Measurements from ENCODE around the gene PGAP6. TPM values are rescaled to one million over a fixed set of nuclear protein-coding genes. Genes with fewer than 3 reads are reported as not detected.
A peak's percentile ranks its signal among the peaks of the same experiment; 100 is the strongest.

The PGAP6 gene
- total and polyA plus RNA-seq, 2 of the 13 experiments (the other 11 are each of a cell fraction or from before 2014, with no cell fraction given) = 52.7 to 136 TPM

DNA sequence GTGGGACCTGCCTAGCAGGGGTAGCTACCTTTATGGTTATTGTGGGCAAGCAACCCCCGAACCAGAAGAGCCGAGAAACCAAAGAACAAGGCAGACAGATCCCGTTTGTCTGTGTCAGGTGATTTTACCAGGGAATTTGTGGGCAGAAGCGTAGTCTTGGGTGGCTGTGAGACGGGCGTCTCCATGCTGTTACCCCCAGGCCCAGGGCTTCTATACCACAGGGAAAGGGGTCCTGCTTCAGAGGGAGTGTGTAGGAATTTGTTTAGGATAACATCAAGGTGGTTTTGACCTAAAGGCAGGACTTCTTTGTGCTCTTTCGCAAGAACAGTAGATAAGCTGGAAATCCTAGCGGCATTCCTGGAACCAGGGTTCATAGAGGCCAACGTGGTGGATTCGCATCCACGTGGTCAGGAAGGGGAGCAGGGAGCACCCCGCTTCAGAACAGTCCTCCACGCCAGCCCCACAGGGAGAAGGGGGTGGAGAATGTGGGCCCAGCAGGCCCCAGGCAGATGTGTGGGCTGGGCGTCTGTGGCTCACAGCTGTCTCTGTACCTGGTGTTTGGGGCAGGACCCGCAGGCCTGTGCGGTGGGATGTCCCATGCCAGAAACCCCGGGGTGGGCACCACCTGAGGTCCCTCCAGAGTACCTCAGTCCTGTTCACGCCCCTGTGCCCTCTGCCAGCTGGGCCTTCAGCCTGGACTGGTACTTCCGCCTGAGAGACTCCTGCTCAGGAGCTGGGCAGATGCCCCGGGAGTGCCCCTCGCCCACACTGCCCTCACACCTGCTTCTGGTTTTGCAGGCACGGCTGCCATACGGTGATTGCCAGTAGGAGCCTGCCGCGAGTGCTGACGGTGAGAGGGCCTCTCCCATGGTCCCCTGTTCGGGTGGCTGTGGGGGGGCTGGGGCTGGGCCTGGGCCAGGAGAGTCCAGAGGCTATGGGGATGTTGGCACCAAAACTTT is 24.0 kb upstream of the PGAP6 start (continued):
- no peak for TF ChIP-seq ZNF382 (CRISPR knock-in tag; IDR thresholded peaks at IDR 0.05; ENCODE audit: borderline replicate concordance)
- TF ChIP-seq NKX3-1 (CRISPR knock-in tag; IDR thresholded peaks at IDR 0.05) = no peak
- TF ChIP-seq PAF1 (CRISPR knock-in tag; IDR thresholded peaks at IDR 0.05) = no peak
- TF ChIP-seq, protein P1, sequence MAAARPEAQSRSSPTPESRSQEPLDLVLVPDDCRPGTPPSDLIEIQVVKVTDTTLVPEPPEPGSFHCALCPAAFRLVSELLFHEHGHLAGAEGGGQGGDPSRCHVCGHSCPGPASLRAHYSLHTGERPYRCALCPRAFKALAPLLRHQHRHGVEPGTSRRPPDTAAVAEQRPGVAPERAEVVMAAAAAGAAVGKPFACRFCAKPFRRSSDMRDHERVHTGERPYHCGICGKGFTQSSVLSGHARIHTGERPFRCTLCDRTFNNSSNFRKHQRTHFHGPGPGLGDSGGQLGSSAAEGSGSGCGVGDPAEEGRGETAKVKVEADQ (CRISPR knock-in tag; IDR thresholded peaks at IDR 0.05; ENCODE audit: borderline replicate concordance) = no peak
- TF ChIP-seq HOXA5 (CRISPR knock-in tag; IDR thresholded peaks at IDR 0.05) = peak; percentile 80
- 0 out of 2 replicates have a peak, but pooled peaks have one; percentile 69 for TF ChIP-seq ZNF761 (CRISPR knock-in tag; conservative IDR thresholded peaks at IDR 0.05)
- TF ChIP-seq HES4 (CRISPR knock-in tag; IDR thresholded peaks at IDR 0.05; ENCODE audit: borderline replicate concordance) = no peak
- TF ChIP-seq, protein P2, sequence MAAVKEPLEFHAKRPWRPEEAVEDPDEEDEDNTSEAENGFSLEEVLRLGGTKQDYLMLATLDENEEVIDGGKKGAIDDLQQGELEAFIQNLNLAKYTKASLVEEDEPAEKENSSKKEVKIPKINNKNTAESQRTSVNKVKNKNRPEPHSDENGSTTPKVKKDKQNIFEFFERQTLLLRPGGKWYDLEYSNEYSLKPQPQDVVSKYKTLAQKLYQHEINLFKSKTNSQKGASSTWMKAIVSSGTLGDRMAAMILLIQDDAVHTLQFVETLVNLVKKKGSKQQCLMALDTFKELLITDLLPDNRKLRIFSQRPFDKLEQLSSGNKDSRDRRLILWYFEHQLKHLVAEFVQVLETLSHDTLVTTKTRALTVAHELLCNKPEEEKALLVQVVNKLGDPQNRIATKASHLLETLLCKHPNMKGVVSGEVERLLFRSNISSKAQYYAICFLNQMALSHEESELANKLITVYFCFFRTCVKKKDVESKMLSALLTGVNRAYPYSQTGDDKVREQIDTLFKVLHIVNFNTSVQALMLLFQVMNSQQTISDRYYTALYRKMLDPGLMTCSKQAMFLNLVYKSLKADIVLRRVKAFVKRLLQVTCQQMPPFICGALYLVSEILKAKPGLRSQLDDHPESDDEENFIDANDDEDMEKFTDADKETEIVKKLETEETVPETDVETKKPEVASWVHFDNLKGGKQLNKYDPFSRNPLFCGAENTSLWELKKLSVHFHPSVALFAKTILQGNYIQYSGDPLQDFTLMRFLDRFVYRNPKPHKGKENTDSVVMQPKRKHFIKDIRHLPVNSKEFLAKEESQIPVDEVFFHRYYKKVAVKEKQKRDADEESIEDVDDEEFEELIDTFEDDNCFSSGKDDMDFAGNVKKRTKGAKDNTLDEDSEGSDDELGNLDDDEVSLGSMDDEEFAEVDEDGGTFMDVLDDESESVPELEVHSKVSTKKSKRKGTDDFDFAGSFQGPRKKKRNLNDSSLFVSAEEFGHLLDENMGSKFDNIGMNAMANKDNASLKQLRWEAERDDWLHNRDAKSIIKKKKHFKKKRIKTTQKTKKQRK (IDR thresholded peaks at IDR 0.05; ENCODE audit: low read length) = no peak
- TF ChIP-seq, protein P3, sequence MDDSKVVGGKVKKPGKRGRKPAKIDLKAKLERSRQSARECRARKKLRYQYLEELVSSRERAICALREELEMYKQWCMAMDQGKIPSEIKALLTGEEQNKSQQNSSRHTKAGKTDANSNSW (CRISPR knock-in tag; IDR thresholded peaks at IDR 0.05; ENCODE audit: borderline replicate concordance) = no peak
- TF ChIP-seq ATF1 (CRISPR knock-in tag; IDR thresholded peaks at IDR 0.05) = no peak
- TF ChIP-seq ZFAT (CRISPR knock-in tag; conservative IDR thresholded peaks at IDR 0.05) = no peak
- TF ChIP-seq ZKSCAN1 (IDR thresholded peaks at IDR 0.05; ENCODE audit: low read length) = no peak
- TF ChIP-seq SPEN (CRISPR knock-in tag; IDR thresholded peaks at IDR 0.05; ENCODE audit: low read depth) = peak; percentile 43; the same call in 1 of the 2 replicates
- TF ChIP-seq NFYB (CRISPR knock-in tag; IDR thresholded peaks at IDR 0.05) = no peak
- peak; percentile 89 for TF ChIP-seq NR2F2 (IDR thresholded peaks at IDR 0.05; ENCODE audit: borderline replicate concordance, low read depth)
- no peak for TF ChIP-seq SRSF9 (IDR thresholded peaks at IDR 0.05; ENCODE audit: borderline replicate concordance, insufficient read depth, low read depth, low read length, poor library complexity, severe bottlenecking)
- no peak for TF ChIP-seq ZNF83 (CRISPR knock-in tag; IDR thresholded peaks at IDR 0.05; ENCODE audit: borderline replicate concordance)
- TF ChIP-seq, protein P4, sequence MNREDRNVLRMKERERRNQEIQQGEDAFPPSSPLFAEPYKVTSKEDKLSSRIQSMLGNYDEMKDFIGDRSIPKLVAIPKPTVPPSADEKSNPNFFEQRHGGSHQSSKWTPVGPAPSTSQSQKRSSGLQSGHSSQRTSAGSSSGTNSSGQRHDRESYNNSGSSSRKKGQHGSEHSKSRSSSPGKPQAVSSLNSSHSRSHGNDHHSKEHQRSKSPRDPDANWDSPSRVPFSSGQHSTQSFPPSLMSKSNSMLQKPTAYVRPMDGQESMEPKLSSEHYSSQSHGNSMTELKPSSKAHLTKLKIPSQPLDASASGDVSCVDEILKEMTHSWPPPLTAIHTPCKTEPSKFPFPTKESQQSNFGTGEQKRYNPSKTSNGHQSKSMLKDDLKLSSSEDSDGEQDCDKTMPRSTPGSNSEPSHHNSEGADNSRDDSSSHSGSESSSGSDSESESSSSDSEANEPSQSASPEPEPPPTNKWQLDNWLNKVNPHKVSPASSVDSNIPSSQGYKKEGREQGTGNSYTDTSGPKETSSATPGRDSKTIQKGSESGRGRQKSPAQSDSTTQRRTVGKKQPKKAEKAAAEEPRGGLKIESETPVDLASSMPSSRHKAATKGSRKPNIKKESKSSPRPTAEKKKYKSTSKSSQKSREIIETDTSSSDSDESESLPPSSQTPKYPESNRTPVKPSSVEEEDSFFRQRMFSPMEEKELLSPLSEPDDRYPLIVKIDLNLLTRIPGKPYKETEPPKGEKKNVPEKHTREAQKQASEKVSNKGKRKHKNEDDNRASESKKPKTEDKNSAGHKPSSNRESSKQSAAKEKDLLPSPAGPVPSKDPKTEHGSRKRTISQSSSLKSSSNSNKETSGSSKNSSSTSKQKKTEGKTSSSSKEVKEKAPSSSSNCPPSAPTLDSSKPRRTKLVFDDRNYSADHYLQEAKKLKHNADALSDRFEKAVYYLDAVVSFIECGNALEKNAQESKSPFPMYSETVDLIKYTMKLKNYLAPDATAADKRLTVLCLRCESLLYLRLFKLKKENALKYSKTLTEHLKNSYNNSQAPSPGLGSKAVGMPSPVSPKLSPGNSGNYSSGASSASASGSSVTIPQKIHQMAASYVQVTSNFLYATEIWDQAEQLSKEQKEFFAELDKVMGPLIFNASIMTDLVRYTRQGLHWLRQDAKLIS (CRISPR knock-in tag; IDR thresholded peaks at IDR 0.05) = 0 out of 2 replicates have a peak, but pooled peaks have one; percentile 70
- TF ChIP-seq MAF1 (CRISPR knock-in tag; IDR thresholded peaks at IDR 0.05; ENCODE audit: borderline replicate concordance) = no peak
- no peak for TF ChIP-seq MATR3 (CRISPR knock-in tag; IDR thresholded peaks at IDR 0.05)
